Fibroblast of skin of left biceps (primary cell): ENCODE measurements around the gene GSTM4.
"Not testable (repeated sequence)": the region's sequence is repeated elsewhere in the genome, so short reads cannot be mapped to it uniquely, and the experiment has no call there.

ENCODE experiments used
- DNase-seq, 2 experiments: peaks; one replicate each; pipeline ENCODE4 v3.0.0-alpha.2; 2013; ENCODE audit warnings: low read depth in 2 of 2

GSTM4 gene

GRCh38 chr1:109702940-109703339, 47.0 kb downstream of the GSTM4 start:
- DNase-seq, result not testable (repeated sequence)

- DNase-seq, result no peak
Measured at GRCh38 chr1:109704173-109704572, 48.3 kb downstream of the GSTM4 start.

- no peak for DNase-seq
Measured at GRCh38 chr1:109705411-109705810, 49.5 kb downstream of the GSTM4 start.

- DNase-seq, result not testable (repeated sequence)
Measured at GRCh38 chr1:109708949-109709348, 53.0 kb downstream of the GSTM4 start.

- not testable (repeated sequence) for DNase-seq
Measured at GRCh38 chr1:109709822-109710221, 53.9 kb downstream of the GSTM4 start.
